ENCODE results near the gene SPAG5. TPM values are rescaled to one million over a fixed set of nuclear protein-coding genes. Genes with fewer than 3 reads are reported as not detected.
A peak's percentile ranks its signal among the peaks of the same experiment; 100 is the strongest.
"Not testable (repeated sequence)": the region's sequence is repeated elsewhere in the genome, so short reads cannot be mapped to it uniquely, and the experiment has no call there.

Gene SPAG5
- total RNA-seq, 1 experiment from 2014 or later, result 84.5 TPM

DNA sequence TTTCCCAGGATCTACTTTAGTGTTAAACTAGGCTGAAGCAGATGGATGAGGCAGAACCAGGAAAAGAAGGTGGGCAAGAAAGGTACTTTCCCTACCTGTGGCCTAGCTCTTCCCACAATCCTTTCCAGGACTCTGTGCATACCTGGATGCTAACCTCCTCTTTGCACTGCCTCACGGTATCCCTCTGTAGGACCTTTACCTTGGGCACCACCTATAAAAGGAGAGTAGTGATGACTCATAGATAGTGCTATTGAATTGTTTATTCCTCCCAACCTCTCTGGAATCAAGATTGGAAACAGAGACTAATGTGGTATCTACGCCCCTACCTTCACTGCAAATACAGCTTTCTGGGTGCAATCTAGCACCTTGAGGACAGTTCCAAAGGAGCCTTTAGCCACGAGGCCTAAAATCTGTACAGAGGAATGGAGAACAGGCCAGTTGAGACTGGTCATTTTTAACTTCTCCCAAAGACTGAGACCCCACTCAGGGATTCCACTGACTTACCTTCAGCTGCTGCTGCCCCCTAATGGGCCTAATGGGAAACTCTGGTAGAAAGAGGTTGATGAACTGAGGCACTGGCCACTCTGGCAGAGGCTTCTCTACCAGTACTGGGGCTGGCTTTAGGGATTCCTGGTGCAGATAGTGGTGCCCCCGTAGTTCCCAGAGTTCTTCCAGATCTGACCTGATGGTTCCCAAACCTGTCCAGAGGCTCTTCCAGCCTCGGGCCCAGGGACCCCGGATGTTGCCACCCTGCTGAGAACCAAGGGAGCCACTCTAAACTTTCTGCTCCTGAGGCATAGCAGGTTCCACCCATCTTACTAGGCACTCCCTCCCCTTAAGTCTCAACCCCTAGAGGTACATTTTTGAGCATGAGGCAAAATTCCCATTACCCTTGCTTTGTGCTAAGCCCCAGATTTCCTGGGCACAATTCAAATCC is 14.4 kb upstream of the SPAG5 start:
- no peak for DNase-seq (ENCODE audit: low read depth)

GRCh38 chr17:28612531-28612930 is 13.7 kb upstream of the SPAG5 start:
- no peak for DNase-seq (ENCODE audit: low read depth)

DNA sequence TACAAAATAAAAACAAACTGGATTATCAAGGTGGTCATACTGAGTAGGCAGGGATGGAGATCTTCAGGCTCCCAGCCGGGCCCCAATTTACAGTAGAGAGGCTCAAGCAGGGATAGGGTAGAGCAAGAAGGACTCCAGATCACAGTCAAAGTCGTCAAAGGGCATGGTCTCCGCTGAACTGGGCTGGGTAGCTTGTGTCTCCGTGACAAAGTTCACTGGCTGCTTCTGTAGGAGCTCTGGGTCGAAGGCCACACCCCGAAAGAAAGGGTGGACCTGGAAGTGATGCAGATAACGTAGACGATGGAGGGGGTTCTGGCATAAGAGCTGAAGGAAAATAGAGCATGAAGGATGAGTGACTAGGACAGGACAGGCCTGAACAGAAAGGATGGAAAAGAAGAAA is 11.6 kb upstream of the SPAG5 start:
- DNase-seq (ENCODE audit: low read depth), result no peak

DNA sequence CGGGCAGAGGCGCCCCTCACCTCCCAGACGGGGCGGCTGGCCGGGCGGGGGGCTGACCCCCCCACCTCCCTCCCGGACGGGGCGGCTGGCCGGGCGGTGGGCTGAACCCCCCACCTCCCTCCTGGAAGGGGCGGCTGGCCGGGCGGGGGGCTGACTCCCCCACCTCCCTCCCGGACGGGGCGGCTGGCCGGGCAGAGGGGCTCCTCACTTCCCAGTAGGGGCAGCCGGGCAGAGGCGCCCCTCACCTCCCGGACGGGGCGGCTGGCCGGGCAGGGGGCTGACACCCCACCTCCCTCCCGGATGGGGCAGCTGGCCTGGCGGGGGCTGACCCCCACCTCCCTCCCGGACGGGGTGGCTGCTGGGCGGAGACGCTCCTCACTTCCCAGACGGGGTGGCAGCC is 5.2 kb upstream of the SPAG5 start:
- DNase-seq (ENCODE audit: low read depth), result not testable (repeated sequence)

DNA sequence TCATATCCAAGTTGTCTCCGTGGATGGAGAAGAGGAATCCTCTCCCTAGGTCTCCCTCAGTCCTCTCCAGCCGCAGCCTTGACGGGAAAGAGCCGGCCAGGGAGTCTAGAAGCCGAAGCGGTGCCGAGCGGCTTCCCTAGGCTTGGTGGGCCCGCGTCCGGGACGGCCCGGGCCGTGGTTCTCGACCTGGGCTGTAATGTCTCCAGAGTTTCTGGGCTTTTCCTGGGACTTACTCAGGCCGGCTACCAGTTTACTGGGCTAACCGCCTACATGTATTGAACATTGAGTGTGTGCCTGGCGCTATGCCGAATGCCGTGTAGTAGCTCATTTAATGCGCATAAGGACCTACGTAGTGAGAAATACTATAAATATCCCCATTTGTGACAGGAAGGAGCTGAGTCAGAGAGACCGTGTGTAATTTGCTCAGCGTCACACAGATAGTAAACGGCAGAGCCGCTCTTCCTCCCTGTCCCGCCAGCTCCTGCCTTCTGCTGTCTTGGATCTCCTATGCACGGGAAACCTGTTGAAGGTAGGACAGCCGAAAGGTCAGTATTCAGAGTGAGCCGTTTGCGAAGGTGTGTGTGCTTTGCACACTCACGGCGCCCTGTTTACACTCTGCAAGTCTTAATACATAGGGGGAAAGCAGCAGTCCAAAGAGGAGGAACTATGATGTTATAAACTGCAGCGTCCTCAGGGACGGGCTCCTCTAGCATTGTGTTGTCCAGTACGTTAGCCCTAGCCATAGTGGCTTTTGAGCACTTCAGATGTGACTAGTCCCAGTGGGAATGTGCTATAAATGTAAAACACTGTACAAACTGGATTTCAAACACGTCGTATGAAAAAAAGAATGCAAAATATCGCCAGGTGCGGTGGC is 723 bp upstream of the SPAG5 start:
- peak; percentile 88 for DNase-seq (ENCODE audit: low read depth)

- DNase-seq (ENCODE audit: low read depth), result no peak
These were observed 436 bp downstream of the SPAG5 start for GRCh38 chr17:28598389-28598788.

- no peak for DNase-seq (ENCODE audit: low read depth)
These were observed 1.0 kb downstream of the SPAG5 start for GRCh38 chr17:28597606-28598383.

DNA sequence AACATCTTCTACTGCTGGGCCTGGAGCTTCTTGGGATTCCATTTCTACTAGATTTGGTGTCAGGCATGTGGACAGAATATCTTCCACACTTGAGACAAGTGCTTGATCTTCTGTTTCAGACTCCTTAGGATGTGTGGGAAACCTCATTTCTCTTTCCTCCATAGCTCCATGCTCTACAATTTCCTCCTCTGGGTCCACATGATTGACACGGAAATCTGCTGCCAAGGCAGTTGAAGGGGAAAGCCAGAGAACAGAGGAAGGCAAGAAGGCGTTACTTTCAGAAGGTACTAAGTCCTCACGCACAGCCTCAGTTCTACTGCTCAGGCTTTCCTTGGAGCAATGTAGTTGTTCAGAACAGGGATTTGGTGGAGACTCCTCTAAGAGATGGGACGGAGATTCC is 6.6 kb downstream of the SPAG5 start:
- DNase-seq (ENCODE audit: low read depth), result no peak

DNA sequence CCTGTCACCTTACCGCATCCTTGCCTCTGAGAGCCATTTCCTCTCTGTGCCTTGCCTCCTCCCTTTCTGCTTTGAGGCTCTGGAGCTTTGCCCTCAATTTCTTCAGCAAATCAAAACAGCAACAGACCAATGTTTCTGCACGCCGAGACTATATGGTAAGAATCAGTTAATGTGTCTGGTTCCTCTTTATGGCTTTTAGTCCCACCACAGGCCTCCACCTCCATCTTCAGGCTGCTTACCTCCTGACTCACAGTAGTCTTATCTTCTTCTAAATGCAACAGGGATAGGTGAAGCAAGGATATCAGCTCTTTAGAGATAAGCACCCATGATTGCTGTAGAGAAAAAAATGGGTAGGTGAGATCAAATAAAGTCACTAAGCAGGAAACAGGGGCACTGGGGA is 13.0 kb downstream of the SPAG5 start:
- no peak for DNase-seq (ENCODE audit: low read depth)

GRCh38 chr17:28584434-28584833 is 14.4 kb downstream of the SPAG5 start:
- DNase-seq (ENCODE audit: low read depth), result no peak

DNA sequence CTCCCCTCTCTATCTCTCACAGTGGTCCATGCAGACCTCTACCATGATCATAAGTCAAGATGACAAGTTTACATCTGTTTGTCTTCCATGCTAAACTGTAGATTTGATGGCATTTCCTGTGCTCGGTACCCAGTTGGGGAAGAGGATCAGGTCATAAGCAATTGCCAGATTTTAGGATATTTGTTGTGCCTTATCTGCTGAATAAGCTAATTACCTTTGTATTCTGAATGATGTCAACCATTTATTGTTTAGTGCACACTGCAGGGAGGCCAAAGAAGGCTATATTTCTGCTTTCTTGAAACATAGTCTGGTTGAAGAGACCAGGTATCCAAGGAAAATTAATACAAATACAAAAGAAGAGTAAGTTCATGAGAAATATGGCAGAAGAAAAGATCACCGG is 16.3 kb downstream of the SPAG5 start:
- no peak for DNase-seq (ENCODE audit: low read depth)

DNA sequence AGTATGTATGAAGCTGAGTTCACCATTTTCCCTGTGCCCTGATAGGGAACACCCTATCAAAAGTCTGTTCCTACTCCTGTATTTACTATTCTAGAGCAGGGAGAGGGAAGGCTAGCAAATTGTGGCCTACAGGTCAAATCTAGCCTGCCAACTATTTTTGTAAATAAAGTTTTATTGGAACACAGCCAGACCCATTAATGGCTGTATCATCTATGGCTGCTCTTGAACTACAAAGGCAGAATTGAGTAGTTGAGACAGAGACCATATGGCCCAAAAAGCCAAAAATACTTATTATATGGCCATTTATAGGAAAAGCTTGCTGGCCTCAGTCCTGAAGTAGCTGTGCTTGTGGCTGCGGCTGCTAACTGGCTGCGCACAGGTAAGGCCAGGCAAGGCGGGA is 17.9 kb downstream of the SPAG5 start:
- DNase-seq (ENCODE audit: low read depth), result no peak

DNA sequence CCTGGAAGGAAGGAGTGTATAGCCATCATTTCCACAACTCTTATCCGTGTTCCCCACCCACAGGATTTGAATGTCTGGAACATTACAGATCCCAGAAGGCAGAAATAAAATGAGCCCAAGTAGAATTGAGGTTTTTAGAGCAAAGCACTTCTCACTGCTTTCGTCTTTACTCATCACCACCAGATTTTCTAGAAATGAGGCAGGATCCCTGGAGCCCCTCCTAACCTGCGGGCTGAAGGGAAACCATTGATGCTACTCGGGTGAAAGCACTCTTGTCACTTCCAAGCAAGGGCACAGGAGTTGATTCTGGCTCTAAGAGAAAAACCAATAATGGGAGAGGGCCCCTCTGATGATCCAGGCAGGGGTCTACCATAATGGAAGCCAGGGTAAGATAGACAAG is 19.3 kb downstream of the SPAG5 start:
- no peak for DNase-seq (ENCODE audit: low read depth)

GRCh38 chr17:28578246-28579195 is 20.3 kb downstream of the SPAG5 start:
- DNase-seq (ENCODE audit: low read depth), result no peak

DNA sequence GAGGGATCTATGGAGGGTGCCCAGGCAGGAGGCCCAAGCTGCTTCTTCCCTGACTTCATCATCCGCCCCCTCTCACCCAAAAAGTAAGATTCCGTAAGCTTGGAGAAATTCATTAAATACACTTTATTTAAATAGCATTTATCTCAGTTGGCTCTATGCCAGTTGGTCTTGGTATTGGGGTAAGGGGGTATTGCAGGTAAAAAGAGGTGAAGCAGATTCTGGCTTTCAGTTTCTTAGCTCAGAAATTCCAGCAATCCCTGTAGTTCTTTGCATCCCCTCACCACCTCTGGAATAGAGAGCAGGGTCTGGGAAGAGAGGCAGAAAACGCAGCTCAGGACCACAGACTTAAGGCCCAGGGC is 21.4 kb downstream of the SPAG5 start:
- no peak for DNase-seq (ENCODE audit: low read depth)

DNA sequence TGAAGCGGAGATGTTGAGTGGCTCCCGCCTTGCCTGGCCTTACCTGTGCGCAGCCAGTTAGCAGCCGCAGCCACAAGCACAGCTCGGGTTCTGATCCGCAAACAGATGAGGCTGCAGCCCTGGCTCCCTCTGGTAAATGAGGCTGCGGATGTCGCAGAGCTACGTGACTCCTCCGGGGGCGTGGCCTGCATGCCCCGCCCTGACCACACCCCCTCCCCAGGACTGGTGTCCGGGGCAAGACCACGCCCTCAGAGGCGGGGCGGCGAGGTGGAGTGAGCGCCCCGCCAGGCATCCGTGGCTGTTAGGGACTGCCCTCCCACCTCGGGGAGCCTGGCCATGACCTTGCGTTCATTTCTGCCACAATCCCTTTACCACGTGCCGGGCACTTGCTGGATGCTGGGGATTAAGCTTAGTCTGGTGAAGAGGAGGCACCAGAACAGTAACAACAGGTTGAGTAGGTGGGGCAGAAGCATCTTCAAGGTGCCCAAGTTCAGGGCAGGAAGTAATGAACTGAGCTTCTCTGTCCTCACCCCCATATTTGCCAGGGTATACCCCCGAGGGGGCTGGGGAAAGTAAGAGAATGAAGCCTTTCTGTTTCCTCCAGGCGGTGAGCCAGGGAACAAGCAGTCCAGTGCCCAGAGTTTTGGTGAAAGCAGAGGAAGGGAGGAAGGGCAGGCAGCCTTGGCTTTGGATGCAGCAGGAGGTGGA is 21.9 kb downstream of the SPAG5 start, which contains the start of gene ALDOC:
Gene ALDOC (minus strand): TSS at position 138 of the 708 bp plus-strand sequence. CDS start 1,363 bp downstream, outside the sequence.
- peak; percentile 89 for DNase-seq (ENCODE audit: low read depth)

DNA sequence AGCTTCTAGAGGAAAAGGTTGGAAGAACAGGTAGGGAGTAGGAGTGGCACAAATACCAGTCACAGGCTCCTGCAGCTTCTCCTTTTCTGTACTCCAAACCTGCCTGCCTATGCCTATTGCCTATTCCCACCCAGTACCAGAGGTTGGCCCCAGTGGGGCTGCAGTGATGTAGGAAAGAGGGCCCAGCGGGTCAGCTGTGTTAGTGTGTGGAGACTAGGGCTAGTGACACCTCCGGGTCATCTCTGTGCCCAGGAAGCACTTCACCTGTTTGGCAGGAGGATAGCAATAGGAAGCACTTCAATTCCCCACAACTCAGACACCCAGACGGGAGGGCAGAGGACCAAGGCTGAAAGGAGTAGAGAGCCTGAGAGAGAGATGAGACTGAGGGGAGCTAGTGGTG is 22.8 kb downstream of the SPAG5 start:
- not testable (repeated sequence) for DNase-seq (ENCODE audit: low read depth)

GRCh38 chr17:28575126-28575795 is 23.6 kb downstream of the SPAG5 start:
- DNase-seq (ENCODE audit: low read depth), result no peak

DNA sequence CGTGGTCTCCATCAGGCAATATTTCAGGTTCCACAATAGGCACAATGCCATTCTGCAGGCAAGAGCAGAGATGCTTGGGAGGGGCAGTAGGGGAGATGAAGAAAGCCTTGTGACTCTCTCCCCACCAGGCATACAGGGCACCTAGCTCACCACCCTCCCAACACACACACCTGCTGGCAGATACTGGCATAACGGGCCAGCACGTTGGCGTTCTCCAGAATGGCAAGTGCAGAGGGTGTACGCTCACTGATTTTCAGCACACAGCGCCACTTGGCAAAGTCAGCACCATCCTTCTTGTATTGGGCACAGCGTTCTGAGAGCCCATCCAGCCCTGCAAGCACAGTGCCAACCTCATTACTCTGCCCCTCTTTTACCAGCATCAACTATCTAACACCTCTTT is 24.3 kb downstream of the SPAG5 start:
- no peak for DNase-seq (ENCODE audit: low read depth)

Data from HT1080 (cell line).